HepG2 (cell line): Measurements from ENCODE around the gene BCAM. TPM values are rescaled to one million over a fixed set of nuclear protein-coding genes. Genes with fewer than 3 reads are reported as not detected.

Experiments used
- FOXC1 ChIP-seq: sonication (generic); formaldehyde crosslinking; IDR thresholded peaks from 2 replicates; pipeline ENCODE4 v1.8.0; 2022; ENCODE audit warnings: mild to moderate bottlenecking, missing genetic modification reagents, borderline replicate concordance
- HNF4A ChIP-seq: sonication (generic); formaldehyde crosslinking; IDR thresholded peaks from 2 replicates; pipeline ENCODE4 v1.4.0; 2020; ENCODE audit warnings: missing genetic modification reagents
- KAT7 ChIP-seq: IDR thresholded peaks from 2 replicates; pipeline ENCODE4 v1.6.1; 2018; ENCODE audit warnings: borderline replicate concordance, missing compliant biosample characterization
- REL ChIP-seq: sonication (generic); formaldehyde crosslinking; conservative IDR thresholded peaks from 2 replicates; pipeline ENCODE4 v1.8.0; 2022; ENCODE audit warnings: mild to moderate bottlenecking, missing genetic modification reagents, moderate library complexity
- SMARCE1 ChIP-seq: fragments of 450-650 bp; IDR thresholded peaks from 2 replicates; pipeline ENCODE4 v1.6.1; 2017; ENCODE audit warnings: borderline replicate concordance
- SNRNP70 ChIP-seq: fragments of 200-400 bp; formaldehyde crosslinking; IDR thresholded peaks from 2 replicates; pipeline ENCODE4 v1.6.1; 2017; ENCODE audit warnings: mild to moderate bottlenecking, low read depth, low read length, moderate library complexity
- SP140L ChIP-seq: sonication (generic); formaldehyde crosslinking; IDR thresholded peaks from 2 replicates; pipeline ENCODE4 v1.4.0; 2020; ENCODE audit warnings: missing genetic modification reagents, borderline replicate concordance
- U2AF1 ChIP-seq: fragments of 200-400 bp; formaldehyde crosslinking; optimal IDR thresholded peaks from 2 replicates; pipeline ENCODE3; 2017; ENCODE audit warnings: mild to moderate bottlenecking, low read depth, low read length
- ZNF251 ChIP-seq: sonication (generic); formaldehyde crosslinking; IDR thresholded peaks from 2 replicates; pipeline ENCODE4 v1.9.0; 2021; ENCODE audit warnings: mild to moderate bottlenecking, missing genetic modification reagents
- polyA plus RNA-seq, 8 experiments: library from polyadenylated mRNA; depleted of rRNA in 3 of 8; stranded (reverse) in 7 of 8; unstranded in 1 of 8; fragments of >200 nt; fragmentation: Illumina TruSeq in 4 of 8; extraction: Trizol in 4 of 8; gene quantifications; 2 replicates each; pipeline versions ENCODE4 v1.2.1 to v1.2.3, GENCODE V29; 2011 to 2016; ENCODE audit warnings: low read depth in 4 of 8, missing spikeins in 1 of 8, mixed read lengths in 1 of 8; ENCODE audit not compliant: insufficient read depth in 1 of 8
- total RNA-seq, 5 experiments: library from RNA; depleted of rRNA; stranded (reverse); fragments of >200 nt; fragmentation: Illumina TruSeq; extraction: Trizol; gene quantifications; 2 replicates each; pipeline ENCODE4 v1.2.3, GENCODE V29; 2016; ENCODE audit warnings: low read depth in 1 of 5
- TF ChIP-seq, protein P1 (sequence below), 2 experiments: fragments of 450-650 bp in 1 of 2; sonication (generic) in 1 of 2; formaldehyde crosslinking in 1 of 2; IDR thresholded peaks; 2 replicates each; pipeline versions ENCODE4 v1.6.1 to v1.8.0; 2016 to 2022; ENCODE audit warnings: antibody characterized with exemption in 1 of 2, mild to moderate bottlenecking in 1 of 2, missing genetic modification reagents in 1 of 2
- TF ChIP-seq, protein P2 (sequence below): fragments of 450-650 bp; IDR thresholded peaks from 2 replicates; pipeline ENCODE4 v1.6.1; 2017; ENCODE audit warnings: mild to moderate bottlenecking
- TF ChIP-seq, protein P3 (sequence below): sonication (generic); formaldehyde crosslinking; IDR thresholded peaks from 2 replicates; pipeline ENCODE4 v1.4.0; 2020; ENCODE audit warnings: missing genetic modification reagents; ENCODE audit errors: not compliant biosample characterization
- TF ChIP-seq, protein P4 (sequence below): sonication (generic); formaldehyde crosslinking; IDR thresholded peaks from 2 replicates; pipeline ENCODE4 v1.4.0; 2020; ENCODE audit warnings: missing genetic modification reagents, low read depth, mild to moderate bottlenecking, borderline replicate concordance
- TF ChIP-seq, protein P5 (sequence below): sonication (generic); formaldehyde crosslinking; IDR thresholded peaks from 2 replicates; pipeline ENCODE4 v1.4.0; 2020; ENCODE audit warnings: mild to moderate bottlenecking, missing genetic modification reagents

BCAM gene
- total and polyA plus RNA-seq, 2 of the 13 experiments (the other 11 are each of a cell fraction or from before 2014, with no cell fraction given): 51.2 to 62.7 TPM

DNA sequence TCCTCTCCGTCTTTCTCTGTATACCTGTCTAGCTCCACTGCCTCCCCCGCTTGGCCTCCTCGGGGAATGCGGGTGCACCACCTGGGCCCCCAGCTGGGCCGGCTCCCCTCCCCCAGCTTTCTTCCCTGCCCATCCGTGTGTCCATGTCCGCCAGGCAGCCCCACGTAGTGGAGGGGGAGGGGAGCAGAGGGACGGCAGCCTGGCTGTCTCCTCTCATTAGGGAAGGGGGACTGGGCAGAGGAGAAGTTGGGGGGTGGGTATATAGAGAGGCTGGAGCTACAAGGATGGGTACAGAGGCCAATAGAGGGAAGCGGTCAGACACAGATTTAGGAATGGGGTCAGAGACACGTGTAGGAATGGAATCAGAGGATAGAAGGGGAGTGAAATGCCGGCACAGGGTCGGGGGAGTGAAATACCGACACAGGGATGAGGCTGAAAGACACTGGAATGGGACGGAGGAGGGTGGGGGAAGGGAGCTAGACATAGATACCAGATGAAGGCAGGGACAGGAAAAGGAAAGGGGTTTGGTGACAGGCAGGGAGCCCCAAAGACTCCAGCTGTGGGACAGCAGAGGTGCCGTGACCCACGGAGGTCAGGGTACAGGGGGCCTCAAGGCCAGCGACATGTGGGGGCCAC, 40.0 kb downstream of the BCAM start (continued):
- TF ChIP-seq, protein P1, sequence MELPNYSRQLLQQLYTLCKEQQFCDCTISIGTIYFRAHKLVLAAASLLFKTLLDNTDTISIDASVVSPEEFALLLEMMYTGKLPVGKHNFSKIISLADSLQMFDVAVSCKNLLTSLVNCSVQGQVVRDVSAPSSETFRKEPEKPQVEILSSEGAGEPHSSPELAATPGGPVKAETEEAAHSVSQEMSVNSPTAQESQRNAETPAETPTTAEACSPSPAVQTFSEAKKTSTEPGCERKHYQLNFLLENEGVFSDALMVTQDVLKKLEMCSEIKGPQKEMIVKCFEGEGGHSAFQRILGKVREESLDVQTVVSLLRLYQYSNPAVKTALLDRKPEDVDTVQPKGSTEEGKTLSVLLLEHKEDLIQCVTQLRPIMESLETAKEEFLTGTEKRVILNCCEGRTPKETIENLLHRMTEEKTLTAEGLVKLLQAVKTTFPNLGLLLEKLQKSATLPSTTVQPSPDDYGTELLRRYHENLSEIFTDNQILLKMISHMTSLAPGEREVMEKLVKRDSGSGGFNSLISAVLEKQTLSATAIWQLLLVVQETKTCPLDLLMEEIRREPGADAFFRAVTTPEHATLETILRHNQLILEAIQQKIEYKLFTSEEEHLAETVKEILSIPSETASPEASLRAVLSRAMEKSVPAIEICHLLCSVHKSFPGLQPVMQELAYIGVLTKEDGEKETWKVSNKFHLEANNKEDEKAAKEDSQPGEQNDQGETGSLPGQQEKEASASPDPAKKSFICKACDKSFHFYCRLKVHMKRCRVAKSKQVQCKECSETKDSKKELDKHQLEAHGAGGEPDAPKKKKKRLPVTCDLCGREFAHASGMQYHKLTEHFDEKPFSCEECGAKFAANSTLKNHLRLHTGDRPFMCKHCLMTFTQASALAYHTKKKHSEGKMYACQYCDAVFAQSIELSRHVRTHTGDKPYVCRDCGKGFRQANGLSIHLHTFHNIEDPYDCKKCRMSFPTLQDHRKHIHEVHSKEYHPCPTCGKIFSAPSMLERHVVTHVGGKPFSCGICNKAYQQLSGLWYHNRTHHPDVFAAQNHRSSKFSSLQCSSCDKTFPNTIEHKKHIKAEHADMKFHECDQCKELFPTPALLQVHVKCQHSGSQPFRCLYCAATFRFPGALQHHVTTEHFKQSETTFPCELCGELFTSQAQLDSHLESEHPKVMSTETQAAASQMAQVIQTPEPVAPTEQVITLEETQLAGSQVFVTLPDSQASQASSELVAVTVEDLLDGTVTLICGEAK (IDR thresholded peaks at IDR 0.05): no peak
- TF ChIP-seq, protein P1 (CRISPR knock-in tag; IDR thresholded peaks at IDR 0.05): no peak
- TF ChIP-seq, protein P2, sequence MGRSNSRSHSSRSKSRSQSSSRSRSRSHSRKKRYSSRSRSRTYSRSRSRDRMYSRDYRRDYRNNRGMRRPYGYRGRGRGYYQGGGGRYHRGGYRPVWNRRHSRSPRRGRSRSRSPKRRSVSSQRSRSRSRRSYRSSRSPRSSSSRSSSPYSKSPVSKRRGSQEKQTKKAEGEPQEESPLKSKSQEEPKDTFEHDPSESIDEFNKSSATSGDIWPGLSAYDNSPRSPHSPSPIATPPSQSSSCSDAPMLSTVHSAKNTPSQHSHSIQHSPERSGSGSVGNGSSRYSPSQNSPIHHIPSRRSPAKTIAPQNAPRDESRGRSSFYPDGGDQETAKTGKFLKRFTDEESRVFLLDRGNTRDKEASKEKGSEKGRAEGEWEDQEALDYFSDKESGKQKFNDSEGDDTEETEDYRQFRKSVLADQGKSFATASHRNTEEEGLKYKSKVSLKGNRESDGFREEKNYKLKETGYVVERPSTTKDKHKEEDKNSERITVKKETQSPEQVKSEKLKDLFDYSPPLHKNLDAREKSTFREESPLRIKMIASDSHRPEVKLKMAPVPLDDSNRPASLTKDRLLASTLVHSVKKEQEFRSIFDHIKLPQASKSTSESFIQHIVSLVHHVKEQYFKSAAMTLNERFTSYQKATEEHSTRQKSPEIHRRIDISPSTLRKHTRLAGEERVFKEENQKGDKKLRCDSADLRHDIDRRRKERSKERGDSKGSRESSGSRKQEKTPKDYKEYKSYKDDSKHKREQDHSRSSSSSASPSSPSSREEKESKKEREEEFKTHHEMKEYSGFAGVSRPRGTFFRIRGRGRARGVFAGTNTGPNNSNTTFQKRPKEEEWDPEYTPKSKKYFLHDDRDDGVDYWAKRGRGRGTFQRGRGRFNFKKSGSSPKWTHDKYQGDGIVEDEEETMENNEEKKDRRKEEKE: no peak
- no peak for TF ChIP-seq SMARCE1
- TF ChIP-seq, protein P3, sequence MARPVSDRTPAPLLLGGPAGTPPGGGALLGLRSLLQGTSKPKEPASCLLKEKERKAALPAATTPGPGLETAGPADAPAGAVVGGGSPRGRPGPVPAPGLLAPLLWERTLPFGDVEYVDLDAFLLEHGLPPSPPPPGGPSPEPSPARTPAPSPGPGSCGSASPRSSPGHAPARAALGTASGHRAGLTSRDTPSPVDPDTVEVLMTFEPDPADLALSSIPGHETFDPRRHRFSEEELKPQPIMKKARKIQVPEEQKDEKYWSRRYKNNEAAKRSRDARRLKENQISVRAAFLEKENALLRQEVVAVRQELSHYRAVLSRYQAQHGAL (CRISPR knock-in tag): no peak
- TF ChIP-seq, protein P4, sequence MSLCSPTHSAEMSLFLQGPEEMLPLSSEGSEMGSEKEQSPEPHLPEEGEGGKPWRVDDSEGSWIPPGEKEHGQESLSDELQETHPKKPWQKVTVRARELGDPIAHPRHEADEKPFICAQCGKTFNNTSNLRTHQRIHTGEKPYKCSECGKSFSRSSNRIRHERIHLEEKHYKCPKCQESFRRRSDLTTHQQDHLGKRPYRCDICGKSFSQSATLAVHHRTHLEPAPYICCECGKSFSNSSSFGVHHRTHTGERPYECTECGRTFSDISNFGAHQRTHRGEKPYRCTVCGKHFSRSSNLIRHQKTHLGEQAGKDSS (CRISPR knock-in tag): no peak
- no peak for TF ChIP-seq SNRNP70
- no peak for TF ChIP-seq SP140L (CRISPR knock-in tag)
- TF ChIP-seq, protein P5, sequence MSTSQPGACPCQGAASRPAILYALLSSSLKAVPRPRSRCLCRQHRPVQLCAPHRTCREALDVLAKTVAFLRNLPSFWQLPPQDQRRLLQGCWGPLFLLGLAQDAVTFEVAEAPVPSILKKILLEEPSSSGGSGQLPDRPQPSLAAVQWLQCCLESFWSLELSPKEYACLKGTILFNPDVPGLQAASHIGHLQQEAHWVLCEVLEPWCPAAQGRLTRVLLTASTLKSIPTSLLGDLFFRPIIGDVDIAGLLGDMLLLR: no peak
- TF ChIP-seq FOXC1 (CRISPR knock-in tag): 0 out of 2 replicates have a peak, but pooled peaks have one; percentile 34
- TF ChIP-seq U2AF1: no peak
- TF ChIP-seq KAT7 (CRISPR knock-in tag): no peak
- no peak for TF ChIP-seq REL
- no peak for TF ChIP-seq HNF4A (CRISPR knock-in tag)
- TF ChIP-seq ZNF251 (CRISPR knock-in tag): no peak
